NCI-H2196 treated with DMSO at 0.1 percent for 48 hours (cell line): ENCODE data around the gene NCBP1.
A peak's percentile ranks its signal among the peaks of the same experiment; 100 is the strongest.
"Not testable (repeated sequence)": the region's sequence is repeated elsewhere in the genome, so short reads cannot be mapped to it uniquely, and the experiment has no call there.

Source experiments
- DNase-seq: peaks from one replicate; lab custom pipeline; 2025; ENCODE audit not compliant: unreplicated experiment; lab: John Stamatoyannopoulos, UW

The NCBP1 gene

GRCh38 chr9:97672403-97672802, 38.8 kb downstream of the NCBP1 start:
- DNase-seq = no peak

GRCh38 chr9:97673922-97674321, 40.3 kb downstream of the NCBP1 start:
- no peak for DNase-seq

- no peak for DNase-seq
Observed at GRCh38 chr9:97675655-97676054, 42.0 kb downstream of the NCBP1 start.

GRCh38 chr9:97682242-97682641, 48.6 kb downstream of the NCBP1 start:
- DNase-seq = no peak

- DNase-seq = no peak
Observed at GRCh38 chr9:97688654-97689053, 55.0 kb downstream of the NCBP1 start.

GRCh38 chr9:97689401-97690180, 56.0 kb downstream of the NCBP1 start:
- no peak for DNase-seq

GRCh38 chr9:97694769-97695168, 61.1 kb downstream of the NCBP1 start:
- no peak for DNase-seq

GRCh38 chr9:97695390-97695789, 61.8 kb downstream of the NCBP1 start:
- DNase-seq = no peak

GRCh38 chr9:97695995-97696802, 62.6 kb downstream of the NCBP1 start:
- no peak for DNase-seq

- DNase-seq = peak; percentile 92
Observed at GRCh38 chr9:97696803-97697601, 63.4 kb downstream of the NCBP1 start, which contains the start of gene XPA. Gene XPA (minus strand): TSS chr9:97697340. CDS start chr9:97697292, 48 bp downstream.

- DNase-seq = no peak
Observed at GRCh38 chr9:97697837-97698236, 64.2 kb downstream of the NCBP1 start.

- no peak for DNase-seq
Observed at GRCh38 chr9:97698865-97699264, 65.2 kb downstream of the NCBP1 start.

- DNase-seq = not testable (repeated sequence)
Observed at GRCh38 chr9:97699281-97699680, 65.7 kb downstream of the NCBP1 start.

- not testable (repeated sequence) for DNase-seq
Observed at GRCh38 chr9:97699824-97700223, 66.2 kb downstream of the NCBP1 start.

GRCh38 chr9:97703437-97704344, 70.1 kb downstream of the NCBP1 start:
- no peak for DNase-seq

GRCh38 chr9:97704345-97704677, 70.7 kb downstream of the NCBP1 start:
- DNase-seq = no peak

GRCh38 chr9:97704851-97705250, 71.2 kb downstream of the NCBP1 start:
- no peak for DNase-seq

GRCh38 chr9:97705354-97705950, 71.8 kb downstream of the NCBP1 start:
- DNase-seq = no peak

GRCh38 chr9:97706246-97706645, 72.6 kb downstream of the NCBP1 start:
- no peak for DNase-seq
